Measurements from ENCODE around the gene GATA3.

GRCh38 chr10:8069108-8069507 lies 14.6 kb downstream of the GATA3 start:
- TF ChIP-seq ETS1 (IDR thresholded peaks at IDR 0.05) (no peak), EZH2 (IDR thresholded peaks at IDR 0.05; ENCODE audit: low read depth, unreplicated experiment) (no peak), CTCF (conservative IDR thresholded peaks at IDR 0.05; ENCODE audit: low read depth in 2 of 2) (no peak), JUNB (IDR thresholded peaks at IDR 0.05; ENCODE audit: unreplicated experiment) (no peak), EZH2phosphoT487 (IDR thresholded peaks at IDR 0.05; ENCODE audit: unreplicated experiment) (no peak), POLR2AphosphoS5 (IDR thresholded peaks at IDR 0.05; ENCODE audit: low read depth) (no peak), REST (IDR thresholded peaks at IDR 0.05; ENCODE audit: unreplicated experiment) (no peak), CREB1 (CRISPR knock-in tag; IDR thresholded peaks at IDR 0.05; ENCODE audit: low read depth) (no peak), ZNF462 (CRISPR knock-in tag; IDR thresholded peaks at IDR 0.05) (no peak)

Measured in GM23338 (cell line).